ENCODE measurements around the gene TNFAIP6.
"Not testable (repeated sequence)": the region's sequence is repeated elsewhere in the genome, so short reads cannot be mapped to it uniquely, and the experiment has no call there.

Gene TNFAIP6

GRCh38 chr2:151361674-151362370 is 4.4 kb downstream of the TNFAIP6 start:
- no peak for DNase-seq

GRCh38 chr2:151363709-151364108 is 6.3 kb downstream of the TNFAIP6 start:
- no peak for DNase-seq

- no peak for DNase-seq
These were observed 10.2 kb downstream of the TNFAIP6 start for GRCh38 chr2:151367571-151367970.

GRCh38 chr2:151374436-151374835 is 17.0 kb downstream of the TNFAIP6 start:
- DNase-seq = no peak

- no peak for DNase-seq
These were observed 21.8 kb downstream of the TNFAIP6 start for GRCh38 chr2:151379169-151379568.

GRCh38 chr2:151380580-151381235 is 23.3 kb downstream of the TNFAIP6 start:
- DNase-seq = no peak

- DNase-seq = no peak
These were observed 23.9 kb downstream of the TNFAIP6 start for GRCh38 chr2:151381266-151381665.

- no peak for DNase-seq
These were observed 30.6 kb downstream of the TNFAIP6 start for GRCh38 chr2:151388011-151388410.

GRCh38 chr2:151391436-151391835 is 34.0 kb downstream of the TNFAIP6 start:
- no peak for DNase-seq

- no peak for DNase-seq
These were observed 37.1 kb downstream of the TNFAIP6 start for GRCh38 chr2:151394509-151394908.

GRCh38 chr2:151395509-151396374 is 38.4 kb downstream of the TNFAIP6 start:
- DNase-seq = no peak

- no peak for DNase-seq
These were observed 42.6 kb downstream of the TNFAIP6 start for GRCh38 chr2:151399981-151400380.

GRCh38 chr2:151401149-151401548 is 43.8 kb downstream of the TNFAIP6 start:
- DNase-seq = no peak

GRCh38 chr2:151403914-151404313 is 46.5 kb downstream of the TNFAIP6 start:
- DNase-seq = no peak

GRCh38 chr2:151405376-151405775 is 48.0 kb downstream of the TNFAIP6 start:
- DNase-seq = no peak

- no peak for DNase-seq
These were observed 49.9 kb downstream of the TNFAIP6 start for GRCh38 chr2:151407281-151407680.

GRCh38 chr2:151408788-151409600 is 51.6 kb downstream of the TNFAIP6 start:
- DNase-seq = no peak

GRCh38 chr2:151409601-151410484 is 52.5 kb downstream of the TNFAIP6 start, which contains the start of gene RIF1:
RIF1 (plus strand) TSS chr2:151409902; CDS start chr2:151410424, 522 bp downstream.
- peak; percentile 85 for DNase-seq

- peak; percentile 11 for DNase-seq
These were observed 53.1 kb downstream of the TNFAIP6 start for GRCh38 chr2:151410485-151410834.

- no peak for DNase-seq
These were observed 60.3 kb downstream of the TNFAIP6 start for GRCh38 chr2:151417650-151418049.

GRCh38 chr2:151421681-151422080 is 64.3 kb downstream of the TNFAIP6 start:
- DNase-seq = not testable (repeated sequence)

All from NCI-H1092 (cell line).